ENCODE measurements around the gene ZNF727. TPM values are rescaled to one million over a fixed set of nuclear protein-coding genes. Genes with fewer than 3 reads are reported as not detected.
A peak's percentile ranks its signal among the peaks of the same experiment; 100 is the strongest.
"Not testable (repeated sequence)": the region's sequence is repeated elsewhere in the genome, so short reads cannot be mapped to it uniquely, and the experiment has no call there.

Gene ZNF727
- polyA plus RNA-seq (ENCODE audit: low read depth in 6 of 6) = 1 to 10 TPM in 3 of 6 donors, under 1 TPM in 2, not detected in 1; 0.49 to 2.1 (median 1.1) TPM

DNA sequence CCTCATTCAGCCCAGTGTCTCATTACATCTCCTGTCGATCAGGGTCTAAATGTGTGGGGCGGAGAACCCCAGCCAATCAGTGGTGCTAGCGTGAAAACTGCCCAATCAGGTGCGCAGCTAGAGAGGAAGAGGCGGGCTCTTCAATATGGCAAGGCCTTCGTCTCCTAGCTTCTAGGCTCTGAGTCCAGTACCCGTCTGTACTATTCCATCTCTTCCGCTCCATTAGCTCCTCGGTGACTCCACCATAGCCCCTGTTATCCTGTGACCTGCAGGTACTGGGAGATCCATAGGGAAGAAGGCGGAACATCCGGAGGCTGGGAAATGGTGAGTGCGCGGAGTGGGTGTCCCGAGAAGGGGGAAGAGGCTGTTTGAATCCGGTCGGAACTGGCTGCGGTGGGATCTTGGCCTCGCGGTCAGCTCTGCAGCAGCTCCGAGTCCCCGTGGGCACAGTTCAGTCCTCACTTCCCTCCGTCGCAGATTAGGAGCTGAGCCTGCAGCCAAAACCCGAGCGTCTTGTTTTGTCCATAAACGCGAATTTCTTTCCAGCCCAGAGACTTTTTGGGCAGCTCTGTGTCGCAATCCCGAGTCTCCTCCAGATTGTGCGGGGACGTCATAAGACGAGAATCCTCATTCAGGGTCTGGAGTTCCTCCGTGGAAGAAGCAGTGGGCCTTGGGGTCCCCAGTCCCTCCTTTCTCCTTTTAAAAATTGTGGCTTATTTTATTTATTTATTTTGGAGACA, at the start of gene ZNF727:
Gene ZNF727, plus strand, starts transcription at position 134 of the 740 bp plus-strand sequence. Its CDS starts 188 bp downstream, at position 322.
- peak within 1 kb of the TSS in 4 of 6 donors; percentile 18 to 95 (median 80) for H3K27ac Mint-ChIP-seq
- peaks cover 12 to 19% (median 16%) of the 10 kb centered on the region in 3 donors for H3K4me1 Mint-ChIP-seq
- peaks cover 0 to 29% of the 10 kb centered on the region in 2 donors for H3K36me3 Mint-ChIP-seq
- H3K27me3 Mint-ChIP-seq = no peaks in the 10 kb centered on the region
- peaks cover 15 to 56% (median 35%) of the 10 kb centered on the region in 7 donors for H3K9me3 Mint-ChIP-seq
- DNase-seq = peak; percentile 64
- peak within 1 kb of the TSS; percentile 90 to 98 (median 94) for H3K4me3 Mint-ChIP-seq
- peak; percentile 95 to 97 for ATAC-seq (ENCODE audit: low read depth in 2 of 2)

DNA sequence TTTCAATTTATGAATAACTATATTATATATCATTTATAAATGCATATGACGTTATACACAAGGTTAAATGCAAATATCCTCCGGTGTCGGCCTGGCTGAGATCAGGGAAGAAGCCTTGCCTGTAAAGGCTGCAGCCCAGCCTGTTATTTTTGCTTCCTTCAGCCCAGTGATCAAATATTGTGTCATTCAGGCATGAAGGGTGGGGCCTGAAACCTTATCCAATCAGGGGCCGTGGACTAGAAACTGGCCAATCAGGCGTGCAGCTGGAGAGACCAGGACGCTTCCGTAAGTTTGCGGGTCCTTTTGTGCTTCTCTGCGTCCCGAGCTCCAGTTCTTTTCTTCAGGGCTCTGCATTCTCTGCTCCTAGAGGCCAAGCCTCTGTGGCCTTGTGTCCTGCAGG, 46.7 kb upstream of the ZNF727 start, which contains the start of gene ZNF722:
Gene ZNF722, plus strand, starts transcription at position 301 of the 400 bp plus-strand sequence. CDS start 113 bp downstream, outside the sequence.
- Mint-ChIP-seq H3K36me3 (peaks cover 0 to 4% of the 10 kb centered on the region in 2 donors), H3K27ac (peak within 1 kb of the TSS in 1 of 6 donors; percentile 24), H3K27me3 (no peaks in the 10 kb centered on the region), H3K4me3 (no peak within 1 kb of the TSS), H3K9me3 (peaks cover 3 to 59% (median 39%) of the 10 kb centered on the region in 7 donors), H3K4me1 (no peaks in the 10 kb centered on the region)
- ATAC-seq (ENCODE audit: low read depth in 2 of 2) (no peak), DNase-seq (no peak)

GRCh38 chr7:64015496-64015895, 29.7 kb upstream of the ZNF727 start:
- H3K27me3 Mint-ChIP-seq; H3K4me1 Mint-ChIP-seq; H3K4me3 Mint-ChIP-seq; DNase-seq; H3K27ac Mint-ChIP-seq; ATAC-seq (ENCODE audit: low read depth in 2 of 2): not testable (repeated sequence)
- Mint-ChIP-seq H3K36me3 (peaks cover 13 to 26% of the 10 kb centered on the region in 2 donors), H3K9me3 (peaks cover 15 to 77% (median 64%) of the 10 kb centered on the region in 7 donors)

DNA sequence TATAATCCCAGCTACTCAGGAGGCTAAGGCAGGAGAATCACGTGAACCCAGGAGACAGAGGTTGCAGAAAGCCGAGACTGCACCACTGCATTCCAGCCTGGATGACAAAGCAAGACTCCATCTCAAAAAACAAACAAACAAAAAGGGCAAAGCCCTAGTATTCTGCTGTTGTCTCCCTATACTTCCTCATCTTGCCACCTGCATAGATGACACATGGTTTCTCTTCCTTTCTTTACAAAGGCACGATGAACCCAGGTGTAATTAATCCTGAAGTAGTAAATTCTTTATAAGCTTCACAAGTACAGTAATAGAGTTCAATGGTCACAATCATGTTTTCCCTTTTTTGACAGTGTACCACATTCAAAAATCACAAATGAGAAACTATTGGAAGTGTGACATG, 9.8 kb upstream of the ZNF727 start:
- Mint-ChIP-seq H3K9me3 (peaks cover 12 to 92% (median 67%) of the 10 kb centered on the region in 7 donors), H3K27me3 (peaks cover 0 to 18% (median 0%) of the 10 kb centered on the region in 3 donors), H3K36me3 (peaks cover 14% of the 10 kb centered on the region in 2 donors), H3K4me3 (no peak overlapping the region), H3K4me1 (peaks cover 0 to 4% (median 0%) of the 10 kb centered on the region in 3 donors), H3K27ac (no peak overlapping the region)
- DNase-seq (no peak), ATAC-seq (ENCODE audit: low read depth in 2 of 2) (peak; percentile 63 to 72)

- H3K36me3 Mint-ChIP-seq = peaks cover 14 to 22% of the 10 kb centered on the region in 2 donors
- no peak for DNase-seq
- peaks cover 0 to 18% (median 0%) of the 10 kb centered on the region in 3 donors for H3K27me3 Mint-ChIP-seq
- peaks cover 17 to 87% (median 62%) of the 10 kb centered on the region in 7 donors for H3K9me3 Mint-ChIP-seq
- H3K4me3 Mint-ChIP-seq = no peak overlapping the region
- no peak for ATAC-seq (ENCODE audit: low read depth in 2 of 2)
- H3K27ac Mint-ChIP-seq = no peak overlapping the region
- peaks cover 0 to 4% (median 0%) of the 10 kb centered on the region in 3 donors for H3K4me1 Mint-ChIP-seq
Observed at GRCh38 chr7:64037095-64037494, 8.1 kb upstream of the ZNF727 start.

DNA sequence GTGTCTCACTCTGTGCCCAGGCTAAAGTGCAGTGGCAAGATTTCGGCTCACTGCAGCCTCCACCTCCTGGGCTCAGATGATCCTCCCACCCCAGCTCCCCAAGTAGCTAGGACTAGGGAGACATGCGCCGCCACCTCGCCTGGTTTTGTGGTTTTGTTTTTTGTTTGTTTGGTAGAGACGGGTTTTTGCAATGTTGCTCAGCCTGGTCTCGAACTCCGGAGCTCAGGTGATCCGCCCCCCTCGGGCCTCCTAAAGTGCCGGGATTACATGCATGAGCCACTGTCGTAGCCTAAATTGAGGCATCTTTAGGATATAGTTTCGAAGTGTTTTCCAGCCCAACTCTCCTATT, 781 bp downstream of the ZNF727 start:
- peaks cover 0 to 29% of the 10 kb centered on the region in 2 donors for H3K36me3 Mint-ChIP-seq
- H3K27me3 Mint-ChIP-seq = no peaks in the 10 kb centered on the region
- H3K4me3 Mint-ChIP-seq = peak overlapping the region; percentile 90 to 98 (median 94)
- no peak for DNase-seq
- peaks cover 15 to 54% (median 33%) of the 10 kb centered on the region in 7 donors for H3K9me3 Mint-ChIP-seq
- no peak for ATAC-seq (ENCODE audit: low read depth in 2 of 2)
- peaks cover 12 to 19% (median 16%) of the 10 kb centered on the region in 3 donors for H3K4me1 Mint-ChIP-seq
- peak overlapping the region in 3 of 6 donors; percentile 18 to 69 (median 38) for H3K27ac Mint-ChIP-seq

- H3K27me3 Mint-ChIP-seq; H3K4me1 Mint-ChIP-seq; DNase-seq; H3K4me3 Mint-ChIP-seq; H3K27ac Mint-ChIP-seq; ATAC-seq (ENCODE audit: low read depth in 2 of 2): not testable (repeated sequence)
- Mint-ChIP-seq H3K36me3 (peaks cover 34 to 60% of the 10 kb centered on the region in 2 donors), H3K9me3 (peaks cover 25 to 89% (median 85%) of the 10 kb centered on the region in 7 donors)
Observed at GRCh38 chr7:64077837-64078698, 32.8 kb downstream of the ZNF727 start.

- H3K4me1 Mint-ChIP-seq = no peaks in the 10 kb centered on the region
- H3K4me3 Mint-ChIP-seq = no peak overlapping the region
- no peak overlapping the region for H3K27ac Mint-ChIP-seq
- no peaks in the 10 kb centered on the region for H3K27me3 Mint-ChIP-seq
- peaks cover 32 to 56% of the 10 kb centered on the region in 2 donors for H3K36me3 Mint-ChIP-seq
- DNase-seq (no peak), ATAC-seq (ENCODE audit: low read depth in 2 of 2) (no peak)
- H3K9me3 Mint-ChIP-seq = peaks cover 24 to 88% (median 83%) of the 10 kb centered on the region in 7 donors
Observed at GRCh38 chr7:64078699-64078994, 33.4 kb downstream of the ZNF727 start.

DNA sequence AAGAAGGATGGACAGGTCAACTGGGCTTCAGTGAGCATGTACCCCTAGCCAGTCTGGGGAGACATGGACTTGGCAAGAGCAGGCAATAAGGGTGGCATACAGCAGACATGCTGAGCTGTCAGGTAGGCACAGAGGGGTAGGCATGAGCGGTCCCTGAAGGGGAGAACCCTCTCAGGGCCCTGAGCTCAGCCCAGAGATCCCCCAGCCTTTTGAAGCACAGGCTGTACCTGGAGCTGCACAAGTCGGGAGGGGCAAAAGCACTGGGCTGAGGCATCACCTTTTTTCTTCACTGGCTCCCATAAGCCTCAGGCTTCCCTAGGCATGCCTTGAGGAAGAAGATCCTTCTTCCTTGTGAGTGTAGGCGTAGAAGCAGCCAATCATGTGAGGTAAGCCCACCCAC, 42.3 kb downstream of the ZNF727 start:
- H3K36me3 Mint-ChIP-seq = peaks cover 0 to 7% of the 10 kb centered on the region in 2 donors
- no peak for DNase-seq
- H3K27ac Mint-ChIP-seq = no peak overlapping the region
- no peak for ATAC-seq (ENCODE audit: low read depth in 2 of 2)
- H3K9me3 Mint-ChIP-seq = peaks cover 15 to 72% (median 57%) of the 10 kb centered on the region in 7 donors
- no peaks in the 10 kb centered on the region for H3K27me3 Mint-ChIP-seq
- no peak overlapping the region for H3K4me3 Mint-ChIP-seq
- H3K4me1 Mint-ChIP-seq = no peaks in the 10 kb centered on the region

DNA sequence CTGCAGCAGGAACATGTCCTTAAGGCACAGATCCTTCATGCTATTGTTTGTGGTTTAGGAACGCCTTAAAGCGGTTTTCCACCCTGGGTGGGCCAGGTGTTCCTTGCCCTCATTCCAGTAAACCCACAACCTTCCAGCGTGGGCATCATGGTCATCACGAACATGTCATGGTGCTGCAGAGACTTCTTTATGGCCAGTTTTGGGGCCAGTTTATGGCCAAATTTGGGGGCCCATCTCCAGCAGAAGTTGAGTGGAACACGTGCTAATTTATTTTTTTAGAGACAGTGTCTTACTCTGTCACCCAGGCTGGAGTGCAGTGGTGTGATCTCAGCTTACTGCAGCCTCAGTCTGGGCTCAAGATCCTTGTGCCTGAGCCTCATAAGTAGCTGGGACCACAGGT, 43.6 kb downstream of the ZNF727 start:
- H3K36me3 Mint-ChIP-seq; H3K27ac Mint-ChIP-seq; H3K4me1 Mint-ChIP-seq; H3K27me3 Mint-ChIP-seq; ATAC-seq (ENCODE audit: low read depth in 2 of 2); H3K4me3 Mint-ChIP-seq; DNase-seq: not testable (repeated sequence)
- peaks cover 15 to 74% (median 56%) of the 10 kb centered on the region in 7 donors for H3K9me3 Mint-ChIP-seq

Other genes starting within 250 kb of the ZNF727 start
- not detected for gene ZNF722, start 46.6 kb upstream of the ZNF727 start, polyA plus RNA-seq (ENCODE audit: low read depth in 6 of 6)
- gene ZNF735, start 161.8 kb downstream of the ZNF727 start, polyA plus RNA-seq (ENCODE audit: low read depth in 6 of 6) = not detected
- gene ZNF679, start 183.0 kb downstream of the ZNF727 start, polyA plus RNA-seq (ENCODE audit: low read depth in 6 of 6) = not detected